ENCODE results near the gene PMS2. TPM values are rescaled to one million over a fixed set of nuclear protein-coding genes. Genes with fewer than 3 reads are reported as not detected.
A peak's percentile ranks its signal among the peaks of the same experiment; 100 is the strongest.

PMS2 gene
- total and polyA plus RNA-seq, 9 of the 15 experiments (the other 6 are each of a cell fraction or from before 2014, with no cell fraction given) = 4.9 to 27.6 (median 16.5) TPM

GRCh38 chr7:6008668-6009611 is at the start of gene PMS2, which contains the start of gene AIMP2 (continued):
- TF ChIP-seq RBM25 (IDR thresholded peaks at IDR 0.05; ENCODE audit: low read depth, low read length, severe bottlenecking) (peak; percentile 85), GATAD2A (IDR thresholded peaks at IDR 0.05) (no peak), THRAP3 (IDR thresholded peaks at IDR 0.05; ENCODE audit: borderline replicate concordance) (no peak), KDM1A (IDR thresholded peaks at IDR 0.05) (no peak), KDM4B (IDR thresholded peaks at IDR 0.05; ENCODE audit: borderline replicate concordance in 2 of 2, low read depth in 1 of 2) (0 out of 4 replicates have a peak, but pooled peaks of 1 of the 2 experiments have one; percentile 23), ARID4B (CRISPR knock-in tag; IDR thresholded peaks at IDR 0.05) (peak; percentile 92), RFX5 (IDR thresholded peaks at IDR 0.05; ENCODE audit: low read depth, low read length) (peak; percentile 45; the same call in 1 of the 2 replicates), RBBP5 (IDR thresholded peaks at IDR 0.05; ENCODE audit: borderline replicate concordance, insufficient read depth, low read length, poor library complexity, severe bottlenecking) (peak; percentile 26), TARDBP (IDR thresholded peaks at IDR 0.05) (peak; percentile 58; the same call in 1 of the 2 replicates), ZNF175 (CRISPR knock-in tag; IDR thresholded peaks at IDR 0.05; ENCODE audit: low read depth) (peak; percentile 84), HDAC2 (IDR thresholded peaks at IDR 0.05) (peak; percentile 92), ZNF165 (CRISPR knock-in tag; IDR thresholded peaks at IDR 0.05; ENCODE audit: borderline replicate concordance) (peak; percentile 81; the same call in 1 of the 2 replicates), TAF7 (tag; IDR thresholded peaks at IDR 0.05) (peak; percentile 78), ZNF347 (CRISPR knock-in tag; IDR thresholded peaks at IDR 0.05; ENCODE audit: low read depth) (no peak), BRD4 (IDR thresholded peaks at IDR 0.05) (no peak), ATF6 (CRISPR knock-in tag; IDR thresholded peaks at IDR 0.05) (peak; percentile 95), KAT7 (CRISPR knock-in tag; IDR thresholded peaks at IDR 0.05; ENCODE audit: borderline replicate concordance) (peak; percentile 75; the same call in 1 of the 2 replicates), KAT2B (IDR thresholded peaks at IDR 0.05; ENCODE audit: low read depth, low read length) (no peak), ZNF24 (IDR thresholded peaks at IDR 0.05) (no peak), CREM (IDR thresholded peaks at IDR 0.05; ENCODE audit: low read depth) (peak; percentile 88), CBX8 (IDR thresholded peaks at IDR 0.05; ENCODE audit: borderline replicate concordance, extremely low read depth, low read depth, low read length, poor library complexity, severe bottlenecking) (no peak)
